Ovary (tissue), 9 donors: Measurements from ENCODE around the gene CARD10. TPM values are rescaled to one million over a fixed set of nuclear protein-coding genes. Genes with fewer than 3 reads are reported as not detected.
"Not testable (repeated sequence)": the region's sequence is repeated elsewhere in the genome, so short reads cannot be mapped to it uniquely, and the experiment has no call there.

Source experiments
- DNase-seq, 5 donors: peaks; one replicate each; pipeline ENCODE4 v3.0.0-alpha.2; 2019 to 2020
- H3K27ac ChIP-seq, 2 donors: fragments of 200-600 bp; one replicate each; pipeline versions ENCODE4 v1.5.1 to v1.8.0; 2019 to 2022
- H3K27me3 ChIP-seq: fragments of 200-600 bp; one replicate; pipeline ENCODE4 v1.8.0; 2022
- H3K36me3 ChIP-seq: fragments of 200-600 bp; sonication (generic); one replicate; pipeline ENCODE4 v1.5.1; 2019
- H3K4me1 ChIP-seq: one replicate; pipeline ENCODE4 v1.8.1; 2013; ENCODE audit warnings: mild to moderate bottlenecking, moderate library complexity; ENCODE audit not compliant: insufficient read depth
- H3K4me3 ChIP-seq: fragments of 200-600 bp; sonication (generic); one replicate; pipeline ENCODE4 v1.5.1; 2017
- H3K9me3 ChIP-seq, 2 donors: fragments of 200-600 bp in 1 of 2; sonication (generic) in 1 of 2; one replicate each; pipeline versions ENCODE4 v1.5.1 to v1.8.1; 2013 to 2019; ENCODE audit warnings: mild to moderate bottlenecking in 1 of 2, moderate library complexity in 1 of 2
- EP300 ChIP-seq: sonication (generic); formaldehyde crosslinking; IDR thresholded peaks from one replicate; pipeline ENCODE4 v1.6.1; 2017; ENCODE audit warnings: antibody characterized with exemption
- POLR2A ChIP-seq: fragments of 450-650 bp; IDR thresholded peaks from one replicate; pipeline ENCODE4 v1.6.1; 2017; ENCODE audit warnings: antibody characterized with exemption, mild to moderate bottlenecking, moderate library complexity
- WGBS, 3 donors: extraction: QIAGEN DNeasy Blood & Tissue Kit in 1 of 3; methylation state at CpG; one replicate each; pipeline versions ENCODE4 v1.1.5 to v1.1.7; 2013 to 2017; 5-methylcytosine and 5-hydroxymethylcytosine counted together
- intact Hi-C, 4 donors: fragments of 100-400 bp; cut with DNase I; formaldehyde crosslinking; loops; one replicate each; pipeline versions ENCODE4 v1.11.0 to v1.15.1; 2022 to 2023
- polyA plus RNA-seq, 2 donors: library from polyadenylated mRNA; stranded (reverse); fragments of 200-250 nt in 1 of 2; fragments of 350-450 nt in 1 of 2; fragmentation: Illumina TruSeq in 1 of 2; extraction: RNeasy Lipid Tissue Mini Kit (QIAGEN cat#74804) in 1 of 2; gene quantifications; one replicate each; pipeline ENCODE4 v1.2.3, GENCODE V29; 2013 to 2014
- total RNA-seq, 7 donors: library from RNA; depleted of rRNA in 2 of 7; stranded (reverse); fragments of >200 nt in 2 of 7; fragmentation: NEBNext Ultra II Directional in 3 of 7; extraction: Animal tissue kit (Norgen Biotek cat#: 25700) in 3 of 7; gene quantifications; one replicate each; pipeline versions ENCODE4 v1.1.0 to v1.2.4, GENCODE V29; 2016 to 2023
- TF ChIP-seq, protein P1 (sequence below), 3 donors: fragments of 450-650 bp in 2 of 3; fragments of 200-600 bp in 1 of 3; IDR thresholded peaks; one replicate each; pipeline versions ENCODE4 v1.5.1 to v1.8.0; 2016 to 2022; ENCODE audit warnings: antibody characterized with exemption in 3 of 3, mild to moderate bottlenecking in 1 of 3
- donor health status: DM: no; HTN: no; CAD: no; lungs with moderate emphysema.
- donor health status: DM: no; HTN: no; CAD: no.
- donor health status: Bipolar disorder and iron deficiency.
- donor health status: DM: yes; HTN: yes; CAD: no.
- donor health status: DM: no; HTN: no; CAD: no.
- donor health status: DM: yes; HTN: yes; CAD: no.

CARD10 gene
- total and polyA plus RNA-seq, 9 donors: 0.72 to 13.6 (median 9.6) TPM

DNA sequence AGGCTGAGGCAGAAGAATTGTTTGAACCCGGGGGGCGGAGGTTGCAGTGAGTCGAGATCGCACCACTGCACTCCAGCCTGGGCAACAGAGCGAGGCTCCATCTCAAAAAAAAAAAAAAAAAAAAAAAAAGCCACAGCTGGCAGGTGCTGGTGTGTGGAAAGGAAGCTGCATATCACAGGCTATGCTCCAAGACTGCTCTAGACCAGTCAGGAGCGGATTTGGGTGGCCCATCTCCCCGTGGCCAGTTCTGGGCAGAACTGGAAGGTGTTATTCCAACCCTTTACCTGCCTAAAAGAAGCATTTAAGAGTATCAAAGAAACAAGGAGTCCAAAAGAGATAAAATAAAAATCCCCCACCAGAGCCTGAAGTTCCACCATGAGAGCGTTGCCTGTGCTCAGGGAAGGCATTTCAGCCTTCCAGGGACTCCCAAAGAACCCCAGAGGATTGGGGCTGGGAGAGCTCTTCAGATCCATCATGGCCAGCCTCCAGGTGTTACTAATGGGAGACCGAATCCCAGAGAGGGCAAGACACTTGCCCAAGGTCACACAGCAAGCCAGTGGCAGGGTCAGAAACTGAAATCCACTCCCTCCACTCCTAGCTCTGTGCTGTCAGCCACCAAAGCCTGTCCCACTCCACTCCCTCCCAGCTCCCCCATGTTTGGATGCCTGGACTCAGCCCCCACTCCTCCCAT, 47.3 kb downstream of the CARD10 start:
- Histone ChIP-seq H3K4me3 (no peak overlapping the region), H3K27me3 (no peaks in the 10 kb centered on the region), H3K27ac (no peak overlapping the region), H3K9me3 (no peaks in the 10 kb centered on the region), H3K4me1 (no peaks in the 10 kb centered on the region), H3K36me3 (no peaks in the 10 kb centered on the region)
- DNase-seq: no peak
- TF ChIP-seq EP300: no peak
- TF ChIP-seq, protein P1, sequence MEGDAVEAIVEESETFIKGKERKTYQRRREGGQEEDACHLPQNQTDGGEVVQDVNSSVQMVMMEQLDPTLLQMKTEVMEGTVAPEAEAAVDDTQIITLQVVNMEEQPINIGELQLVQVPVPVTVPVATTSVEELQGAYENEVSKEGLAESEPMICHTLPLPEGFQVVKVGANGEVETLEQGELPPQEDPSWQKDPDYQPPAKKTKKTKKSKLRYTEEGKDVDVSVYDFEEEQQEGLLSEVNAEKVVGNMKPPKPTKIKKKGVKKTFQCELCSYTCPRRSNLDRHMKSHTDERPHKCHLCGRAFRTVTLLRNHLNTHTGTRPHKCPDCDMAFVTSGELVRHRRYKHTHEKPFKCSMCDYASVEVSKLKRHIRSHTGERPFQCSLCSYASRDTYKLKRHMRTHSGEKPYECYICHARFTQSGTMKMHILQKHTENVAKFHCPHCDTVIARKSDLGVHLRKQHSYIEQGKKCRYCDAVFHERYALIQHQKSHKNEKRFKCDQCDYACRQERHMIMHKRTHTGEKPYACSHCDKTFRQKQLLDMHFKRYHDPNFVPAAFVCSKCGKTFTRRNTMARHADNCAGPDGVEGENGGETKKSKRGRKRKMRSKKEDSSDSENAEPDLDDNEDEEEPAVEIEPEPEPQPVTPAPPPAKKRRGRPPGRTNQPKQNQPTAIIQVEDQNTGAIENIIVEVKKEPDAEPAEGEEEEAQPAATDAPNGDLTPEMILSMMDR (IDR thresholded peaks at IDR 0.05): no peak
- intact Hi-C loops: no loop called here
- WGBS, 3 donors: 69 to 77% (median 75%) methylated on average over 9 of the region's 9 CpGs

DNA sequence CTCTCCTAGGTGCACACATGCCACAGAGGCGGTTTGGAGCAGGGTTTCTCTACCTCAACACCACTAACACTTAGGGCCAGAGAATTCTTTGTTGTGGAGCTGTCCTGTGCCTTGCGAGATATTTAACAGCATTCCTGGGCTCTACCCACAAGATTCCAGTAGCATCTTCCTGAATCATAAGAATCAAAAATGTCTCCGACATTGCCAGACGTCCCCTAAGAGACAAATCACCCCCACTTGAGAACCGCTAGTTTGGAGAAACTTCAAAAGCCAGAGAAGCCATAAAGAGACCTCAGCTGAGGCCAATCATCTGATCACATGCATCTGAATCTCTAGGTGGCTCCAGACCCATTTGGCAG, 49.1 kb downstream of the CARD10 start:
- no peaks in the 10 kb centered on the region for H3K27me3 ChIP-seq
- H3K4me1 ChIP-seq: no peaks in the 10 kb centered on the region
- no peak overlapping the region for H3K4me3 ChIP-seq
- 44 to 49% (median 49%) methylated on average over 5 of the region's 5 CpGs for WGBS, 3 donors
- H3K36me3 ChIP-seq: no peaks in the 10 kb centered on the region
- no peak for DNase-seq
- no peak overlapping the region for H3K27ac ChIP-seq
- intact Hi-C loops: no loop called here
- no peaks in the 10 kb centered on the region for H3K9me3 ChIP-seq
- TF ChIP-seq EP300: no peak
- no peak for TF ChIP-seq POLR2A
- TF ChIP-seq, protein P1 (IDR thresholded peaks at IDR 0.05): no peak

DNA sequence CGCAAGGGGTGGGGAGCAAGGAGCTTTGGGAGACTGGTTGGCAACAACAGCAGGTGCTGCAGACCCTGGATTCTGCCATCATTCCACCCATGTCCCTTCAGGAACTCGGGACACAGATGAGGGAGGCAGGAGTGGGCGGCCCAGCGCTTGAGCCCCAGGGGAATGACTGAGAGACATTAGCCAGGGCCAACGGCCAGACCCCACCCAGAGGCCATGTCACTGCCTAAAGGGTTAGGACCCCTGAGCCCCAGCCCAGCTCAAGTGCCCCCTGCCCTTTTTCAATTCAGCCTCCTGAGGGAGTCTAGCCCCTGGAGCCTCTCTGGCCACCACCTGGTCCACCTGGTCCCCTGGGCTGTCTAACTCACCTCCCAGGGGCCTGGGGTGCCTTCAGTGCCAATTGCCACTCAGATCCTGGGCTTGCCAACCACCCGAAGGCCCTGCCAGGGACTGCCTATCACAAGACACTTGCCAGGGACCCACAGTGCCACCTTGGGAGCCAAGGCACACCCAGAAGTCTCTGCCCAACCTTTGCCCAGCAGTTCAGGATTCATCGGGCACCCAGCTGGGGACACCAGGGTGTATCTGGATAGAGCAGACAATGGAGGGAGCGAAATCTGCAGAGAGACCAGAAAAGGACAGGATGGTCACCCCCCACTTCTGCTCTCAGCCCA, 49.7 kb downstream of the CARD10 start:
- no peaks in the 10 kb centered on the region for H3K36me3 ChIP-seq
- H3K9me3 ChIP-seq: no peaks in the 10 kb centered on the region
- H3K4me3 ChIP-seq: no peak overlapping the region
- H3K27me3 ChIP-seq: no peaks in the 10 kb centered on the region
- H3K27ac ChIP-seq: no peak overlapping the region
- H3K4me1 ChIP-seq: no peaks in the 10 kb centered on the region
- 74 to 79% (median 76%) methylated on average over 8 of the region's 8 CpGs for WGBS, 3 donors
- intact Hi-C loops: no loop called here
- TF ChIP-seq POLR2A (no peak), EP300 (no peak)
- TF ChIP-seq, protein P1 (IDR thresholded peaks at IDR 0.05): no peak
- no peak for DNase-seq

DNA sequence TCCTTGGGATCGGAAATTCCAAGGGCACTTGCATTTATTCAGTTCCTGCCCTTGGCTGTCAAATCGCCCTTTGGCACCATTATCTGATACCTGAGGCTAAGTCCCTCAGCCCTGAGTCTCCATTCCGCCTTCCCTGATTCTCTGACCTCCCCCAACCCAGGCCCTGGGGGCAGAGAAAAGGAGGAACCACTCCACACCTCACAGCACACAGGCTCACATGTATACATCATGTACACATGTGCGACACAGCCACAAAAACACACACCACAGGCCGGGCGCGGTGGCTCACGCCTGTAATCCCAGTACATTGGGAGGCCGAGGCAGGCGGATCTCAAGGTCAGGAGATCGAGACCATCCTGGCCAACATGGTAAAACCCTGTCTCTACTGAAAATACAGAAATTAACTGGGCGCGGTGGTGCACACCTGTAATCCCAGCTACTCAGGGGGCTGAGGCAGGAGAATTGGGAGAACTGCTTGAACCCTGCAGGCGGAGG, 51.0 kb downstream of the CARD10 start:
- H3K4me1 ChIP-seq, H3K27me3 ChIP-seq, H3K27ac ChIP-seq, H3K9me3 ChIP-seq, intact Hi-C loops, H3K36me3 ChIP-seq, DNase-seq, H3K4me3 ChIP-seq: not testable (repeated sequence)
- WGBS, 3 donors: 82 to 88% (median 85%) methylated on average over 14 of the region's 14 CpGs

DNA sequence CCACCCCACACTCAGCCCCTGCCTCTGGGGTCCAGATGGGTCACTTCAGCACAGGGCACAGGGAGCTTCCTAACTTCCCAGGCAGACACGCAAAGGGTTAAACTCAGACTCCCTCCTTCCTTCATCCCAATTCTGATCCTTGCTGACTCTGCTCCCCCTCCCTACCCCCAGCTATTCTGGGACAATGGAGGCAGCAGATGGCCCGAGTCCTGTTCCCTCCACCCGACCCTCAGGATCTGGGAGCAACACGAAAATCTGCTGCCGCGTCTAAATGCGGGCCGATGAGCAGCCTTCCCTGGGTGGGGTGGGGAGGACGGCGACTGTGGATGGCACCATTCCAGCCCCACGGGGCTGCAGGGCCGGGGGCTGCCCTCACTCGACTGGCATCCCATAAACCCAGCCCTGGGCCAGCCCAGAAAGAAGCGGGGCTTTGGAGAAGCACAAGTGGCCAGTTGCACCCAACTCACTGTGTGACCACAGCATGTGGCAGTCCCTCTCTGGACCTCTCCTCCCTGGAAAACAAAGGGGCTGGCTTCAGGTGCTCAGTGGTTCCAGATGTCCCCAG, 51.7 kb downstream of the CARD10 start:
- no peak overlapping the region for H3K4me3 ChIP-seq
- no peaks in the 10 kb centered on the region for H3K9me3 ChIP-seq
- intact Hi-C loops: no loop called here
- H3K27ac ChIP-seq: no peak overlapping the region
- no peak for DNase-seq
- TF ChIP-seq, protein P1 (IDR thresholded peaks at IDR 0.05): no peak
- TF ChIP-seq POLR2A: no peak
- no peak for TF ChIP-seq EP300
- H3K36me3 ChIP-seq: no peaks in the 10 kb centered on the region
- H3K27me3 ChIP-seq: no peaks in the 10 kb centered on the region
- no peaks in the 10 kb centered on the region for H3K4me1 ChIP-seq
- WGBS, 3 donors: 41 to 44% (median 43%) methylated on average over 14 of the region's 14 CpGs
